Measurements from ENCODE around the gene KRT15. TPM values are rescaled to one million over a fixed set of nuclear protein-coding genes. Genes with fewer than 3 reads are reported as not detected.

Gene KRT15
- total and polyA plus RNA-seq, 9 of the 15 experiments (the other 6 are each of a cell fraction or from before 2014, with no cell fraction given) = 0.28 to 4.4 (median 0.56) TPM

- TF ChIP-seq ZBTB40 (IDR thresholded peaks at IDR 0.05) (0 out of 2 replicates have a peak, but pooled peaks have one; percentile 11), ZBTB40 (CRISPR knock-in tag; IDR thresholded peaks at IDR 0.05) (no peak), VEZF1 (CRISPR knock-in tag; IDR thresholded peaks at IDR 0.05) (peak; percentile 83), ZNF197 (CRISPR knock-in tag; IDR thresholded peaks at IDR 0.05; ENCODE audit: low read depth) (peak; percentile 54; the same call in 1 of the 2 replicates), SMAD2 (IDR thresholded peaks at IDR 0.05; ENCODE audit: low read depth, low read length) (no peak), PRDM10 (IDR thresholded peaks at IDR 0.05; ENCODE audit: partially characterized antibody) (peak; percentile 44), ELF2 (CRISPR knock-in tag; IDR thresholded peaks at IDR 0.05) (peak; percentile 63; the same call in 1 of the 2 replicates), CEBPG (CRISPR knock-in tag; IDR thresholded peaks at IDR 0.05) (no peak), CEBPG (tag; conservative IDR thresholded peaks at IDR 0.05 in 1 of 2, IDR thresholded peaks at IDR 0.05 in 1 of 2) (no peak), RFX7 (CRISPR knock-in tag; IDR thresholded peaks at IDR 0.05) (0 out of 2 replicates have a peak, but pooled peaks have one; percentile 56), ZNF764 (CRISPR knock-in tag; IDR thresholded peaks at IDR 0.05; ENCODE audit: low read depth) (no peak), GATAD2A (IDR thresholded peaks at IDR 0.05) (no peak), SIN3B (IDR thresholded peaks at IDR 0.05; ENCODE audit: low read depth) (no peak), TCF7 (IDR thresholded peaks at IDR 0.05; ENCODE audit: borderline replicate concordance) (no peak)
These were observed 30.3 kb upstream of the KRT15 start (continued) for GRCh38 chr17:41548844-41549595.
